Neural progenitor cell (in vitro differentiated cells): ENCODE data around the gene PCDH9. TPM values are rescaled to one million over a fixed set of nuclear protein-coding genes. Genes with fewer than 3 reads are reported as not detected.

Source experiments
- DNase-seq: peaks from one replicate; pipeline ENCODE4 v3.0.0-alpha.2; 2016; ENCODE audit warnings: low spot score
- H2AFZ ChIP-seq: fragments of 200-600 bp; sonication (generic); replicated peaks from 2 replicates; pipeline ENCODE4 v1.6.1; 2016; ENCODE audit warnings: antibody characterized with exemption
- H3F3A ChIP-seq: fragments of 200-600 bp; sonication (generic); 2 replicates; pipeline ENCODE4 v1.6.1; 2016; ENCODE audit warnings: antibody characterized with exemption, low read depth
- H3K27ac ChIP-seq: fragments of 200-600 bp; sonication (generic); 2 replicates; pipeline ENCODE4 v1.5.1; 2016; ENCODE audit warnings: mild to moderate bottlenecking
- H3K27me3 ChIP-seq: fragments of 200-600 bp; sonication (generic); 2 replicates; pipeline ENCODE4 v1.6.1; 2016; ENCODE audit warnings: mild to moderate bottlenecking, moderate library complexity
- H3K36me3 ChIP-seq: fragments of 200-600 bp; sonication (generic); 2 replicates; pipeline ENCODE4 v1.5.1; 2016
- H3K4me1 ChIP-seq: fragments of 200-600 bp; sonication (generic); 2 replicates; pipeline ENCODE4 v1.6.1; 2016; ENCODE audit warnings: mixed run types
- H3K4me2 ChIP-seq: fragments of 200-600 bp; sonication (generic); 2 replicates; pipeline ENCODE4 v1.6.1; 2016
- H3K4me3 ChIP-seq: fragments of 200-600 bp; sonication (generic); 2 replicates; pipeline ENCODE4 v1.5.1; 2016
- H3K79me2 ChIP-seq: fragments of 200-600 bp; sonication (generic); 2 replicates; pipeline ENCODE4 v1.6.1; 2016; ENCODE audit warnings: low read depth
- H3K9ac ChIP-seq: fragments of 200-600 bp; sonication (generic); 2 replicates; pipeline ENCODE4 v1.6.1; 2016
- H3K9me3 ChIP-seq: fragments of 200-600 bp; sonication (generic); 2 replicates; pipeline ENCODE4 v1.5.1; 2016; ENCODE audit warnings: low read depth
- H4K20me1 ChIP-seq: fragments of 200-600 bp; sonication (generic); 2 replicates; pipeline ENCODE4 v1.6.1; 2016; ENCODE audit warnings: low read depth
- H3K27ac Mint-ChIP-seq: 3 replicates; pipeline ENCODE4 v1.8.0; 2021; ENCODE audit warnings: mixed read lengths
- H3K27me3 Mint-ChIP-seq: 2 replicates; pipeline ENCODE4 v1.8.0; 2022; ENCODE audit warnings: low read depth, mild to moderate bottlenecking, inconsistent platforms, moderate library complexity, mixed read lengths; ENCODE audit not compliant: insufficient read depth
- H3K36me3 Mint-ChIP-seq: 3 replicates; pipeline ENCODE4 v1.8.0; 2021; ENCODE audit warnings: mixed read lengths
- H3K4me1 Mint-ChIP-seq: 3 replicates; pipeline ENCODE4 v1.8.0; 2021; ENCODE audit warnings: mixed read lengths
- H3K4me3 Mint-ChIP-seq: 3 replicates; pipeline ENCODE4 v1.8.0; 2021; ENCODE audit warnings: mild to moderate bottlenecking, moderate library complexity, mixed read lengths
- H3K9me3 Mint-ChIP-seq: 3 replicates; pipeline ENCODE4 v1.8.0; 2020; ENCODE audit warnings: mixed read lengths
- CTCF ChIP-seq: fragments of 200-600 bp; sonication (generic); IDR thresholded peaks from 2 replicates; pipeline ENCODE4 v1.5.1; 2017; ENCODE audit warnings: antibody characterized with exemption, mild to moderate bottlenecking
- EZH2 ChIP-seq: fragments of 200-600 bp; sonication (generic); IDR thresholded peaks from 2 replicates; pipeline ENCODE4 v1.6.1; 2017; ENCODE audit warnings: antibody characterized with exemption, mild to moderate bottlenecking, moderate library complexity
- EZH2phosphoT487 ChIP-seq: fragments of 200-600 bp; sonication (generic); IDR thresholded peaks from 2 replicates; pipeline ENCODE4 v1.6.1; 2017; ENCODE audit warnings: antibody characterized with exemption
- total RNA-seq: library from RNA; depleted of rRNA; stranded (reverse); fragments of >200 nt; gene quantifications from 2 replicates; pipeline ENCODE4 v1.2.3, GENCODE V29; 2015; ENCODE audit warnings: low replicate concordance

The PCDH9 gene
- total RNA-seq, 1 donor from 2014 or later = 0.24 TPM

GRCh38 chr13:66781241-66781640 lies 448.9 kb downstream of the PCDH9 start:
- H4K20me1 ChIP-seq = no peaks in the 10 kb centered on the region
- H3K36me3 ChIP-seq = no peaks in the 10 kb centered on the region
- Mint-ChIP-seq H3K36me3 (peaks cover 2% of the 10 kb centered on the region), H3K4me1 (no peaks in the 10 kb centered on the region), H3K9me3 (peaks cover 3% of the 10 kb centered on the region), H3K4me3 (no peak overlapping the region), H3K27me3 (no peaks in the 10 kb centered on the region), H3K27ac (no peak overlapping the region)
- no peaks in the 10 kb centered on the region for H3K79me2 ChIP-seq
- TF ChIP-seq EZH2phosphoT487 = no peak
- H3K27ac ChIP-seq = no peak overlapping the region
- H2AFZ ChIP-seq = no peak overlapping the region
- H3K4me2 ChIP-seq = no peak overlapping the region
- H3K27me3 ChIP-seq = no peaks in the 10 kb centered on the region
- no peaks in the 10 kb centered on the region for H3F3A ChIP-seq
- H3K9ac ChIP-seq = no peak overlapping the region
- no peak overlapping the region for H3K4me3 ChIP-seq
- H3K9me3 ChIP-seq = no peaks in the 10 kb centered on the region
- no peak for DNase-seq
- H3K4me1 ChIP-seq = no peaks in the 10 kb centered on the region

- H3F3A ChIP-seq = no peaks in the 10 kb centered on the region
- no peaks in the 10 kb centered on the region for H3K36me3 ChIP-seq
- no peaks in the 10 kb centered on the region for H4K20me1 ChIP-seq
- Mint-ChIP-seq H3K36me3 (peaks cover 2% of the 10 kb centered on the region), H3K27me3 (no peaks in the 10 kb centered on the region), H3K4me3 (no peak overlapping the region), H3K9me3 (peaks cover 3% of the 10 kb centered on the region), H3K4me1 (no peaks in the 10 kb centered on the region), H3K27ac (no peak overlapping the region)
- H2AFZ ChIP-seq = no peak overlapping the region
- no peak overlapping the region for H3K9ac ChIP-seq
- no peak for DNase-seq
- no peak overlapping the region for H3K27ac ChIP-seq
- H3K4me3 ChIP-seq = no peak overlapping the region
- no peak overlapping the region for H3K4me2 ChIP-seq
- no peaks in the 10 kb centered on the region for H3K4me1 ChIP-seq
- H3K79me2 ChIP-seq = no peaks in the 10 kb centered on the region
- no peaks in the 10 kb centered on the region for H3K27me3 ChIP-seq
- H3K9me3 ChIP-seq = no peaks in the 10 kb centered on the region
- TF ChIP-seq CTCF (no peak), EZH2phosphoT487 (no peak), EZH2 (no peak)
Observed at GRCh38 chr13:66780814-66781213, 449.3 kb downstream of the PCDH9 start.

- no peaks in the 10 kb centered on the region for H3K4me1 ChIP-seq
- H3K27me3 ChIP-seq = no peaks in the 10 kb centered on the region
- H3K9ac ChIP-seq = no peak overlapping the region
- H3K4me3 ChIP-seq = no peak overlapping the region
- H3K9me3 Mint-ChIP-seq = peaks cover 3% of the 10 kb centered on the region
- no peak overlapping the region for H3K4me3 Mint-ChIP-seq
- TF ChIP-seq EZH2phosphoT487 (no peak), CTCF (no peak), EZH2 (no peak)
- H4K20me1 ChIP-seq = no peaks in the 10 kb centered on the region
- no peak overlapping the region for H3K27ac ChIP-seq
- no peaks in the 10 kb centered on the region for H3K4me1 Mint-ChIP-seq
- no peak overlapping the region for H2AFZ ChIP-seq
- no peaks in the 10 kb centered on the region for H3K27me3 Mint-ChIP-seq
- H3K4me2 ChIP-seq = no peak overlapping the region
- H3K36me3 ChIP-seq = no peaks in the 10 kb centered on the region
- no peaks in the 10 kb centered on the region for H3K79me2 ChIP-seq
- H3K27ac Mint-ChIP-seq = no peak overlapping the region
- peaks cover 2% of the 10 kb centered on the region for H3K36me3 Mint-ChIP-seq
- H3K9me3 ChIP-seq = no peaks in the 10 kb centered on the region
- H3F3A ChIP-seq = no peaks in the 10 kb centered on the region
- no peak for DNase-seq
Observed at GRCh38 chr13:66778461-66778860, 451.7 kb downstream of the PCDH9 start.

GRCh38 chr13:66775196-66775595 lies 454.9 kb downstream of the PCDH9 start:
- no peak overlapping the region for H3K27ac Mint-ChIP-seq
- Histone ChIP-seq H3F3A (no peaks in the 10 kb centered on the region), H3K9me3 (no peaks in the 10 kb centered on the region), H2AFZ (no peak overlapping the region), H3K4me2 (no peak overlapping the region), H3K27ac (no peak overlapping the region), H4K20me1 (no peaks in the 10 kb centered on the region), H3K79me2 (no peaks in the 10 kb centered on the region), H3K27me3 (no peaks in the 10 kb centered on the region), H3K4me3 (no peak overlapping the region), H3K36me3 (no peaks in the 10 kb centered on the region), H3K4me1 (no peaks in the 10 kb centered on the region), H3K9ac (no peak overlapping the region)
- peaks cover 2% of the 10 kb centered on the region for H3K36me3 Mint-ChIP-seq
- H3K9me3 Mint-ChIP-seq = peaks cover 3% of the 10 kb centered on the region
- H3K27me3 Mint-ChIP-seq = no peaks in the 10 kb centered on the region
- TF ChIP-seq EZH2phosphoT487 (no peak), EZH2 (no peak), CTCF (no peak)
- no peak overlapping the region for H3K4me3 Mint-ChIP-seq
- no peaks in the 10 kb centered on the region for H3K4me1 Mint-ChIP-seq
- DNase-seq = no peak
